ENCODE measurements around the gene SLAMF6. TPM values are rescaled to one million over a fixed set of nuclear protein-coding genes. Genes with fewer than 3 reads are reported as not detected.
"Not testable (repeated sequence)": the region's sequence is repeated elsewhere in the genome, so short reads cannot be mapped to it uniquely, and the experiment has no call there.

The SLAMF6 gene
- total and polyA plus RNA-seq, 4 donors, result 0.73 to 2.4 (median 2.1) TPM

DNA sequence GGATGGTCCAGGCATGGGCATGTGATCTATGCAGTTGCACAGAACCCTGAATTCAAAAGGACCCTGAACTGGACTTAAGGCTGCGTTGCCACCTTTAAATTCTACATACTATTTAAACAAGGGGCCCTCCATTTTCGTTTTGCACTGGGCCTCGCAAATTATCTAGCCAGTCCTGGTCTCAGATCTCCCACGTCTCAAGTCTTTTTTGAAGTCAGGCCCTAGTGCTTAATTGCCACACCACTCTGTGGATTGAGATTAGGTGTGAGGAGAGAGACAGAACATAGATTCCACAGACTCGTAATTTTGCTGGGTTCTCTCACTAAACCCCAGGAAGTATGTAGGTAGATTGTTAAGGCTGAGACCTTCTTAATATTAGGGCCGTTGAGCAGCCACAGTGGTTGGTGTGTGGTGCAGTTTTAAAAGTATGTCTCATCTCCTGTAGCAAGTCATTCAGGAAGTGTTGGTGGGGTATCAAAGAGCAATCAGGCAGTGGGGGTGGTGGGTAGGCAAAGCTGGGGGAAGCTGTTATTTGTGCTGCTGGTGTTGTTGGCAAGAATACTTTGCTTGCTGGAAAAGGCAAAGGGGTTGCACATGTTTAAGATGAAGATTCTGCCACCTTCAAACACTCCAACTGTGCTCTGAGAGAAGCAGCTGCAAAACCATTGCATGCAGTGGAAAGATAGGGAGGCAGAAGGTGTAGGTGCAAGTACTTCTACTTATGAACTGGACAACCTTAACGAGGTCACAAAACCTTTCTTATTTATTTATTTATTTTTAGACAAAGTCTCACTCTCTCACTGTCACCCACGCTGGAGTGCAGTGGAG lies 45.0 kb upstream of the SLAMF6 start:
- no peak for ATAC-seq (ENCODE audit: insufficient read depth, low FRiP score)
- Histone ChIP-seq H3K36me3 (ENCODE audit: control insufficient read depth in 4 of 4, insufficient read depth in 4 of 4, low read length in 4 of 4) (no peaks in the 10 kb centered on the region), H3K9ac (ENCODE audit: insufficient read depth in 1 of 2, low read length in 2 of 2) (no peak overlapping the region), H3K4me3 (no peak overlapping the region), H3K27ac (ENCODE audit: low read depth in 1 of 2, low read length in 1 of 2) (no peak overlapping the region), H3K4me1 (ENCODE audit: control insufficient read depth in 5 of 5, insufficient read depth in 5 of 5, low read length in 5 of 5) (peaks cover 0 to 36% (median 3%) of the 10 kb centered on the region in 5 donors), H3K9me3 (ENCODE audit: control insufficient read depth in 4 of 4, insufficient read depth in 3 of 4, low read length in 3 of 4) (peaks cover 0 to 4% (median 0%) of the 10 kb centered on the region in 4 donors), H3K27me3 (ENCODE audit: control insufficient read depth in 3 of 3, insufficient read depth in 3 of 3, low read length in 2 of 3) (peaks cover 0 to 2% (median 0%) of the 10 kb centered on the region in 3 donors)
- 36 to 41% methylated on average over 8 of the region's 8 CpGs for WGBS, 2 donors
- DNase-seq, result peak; percentile 17 to 63 (median 54)
- TF ChIP-seq, protein P1, sequence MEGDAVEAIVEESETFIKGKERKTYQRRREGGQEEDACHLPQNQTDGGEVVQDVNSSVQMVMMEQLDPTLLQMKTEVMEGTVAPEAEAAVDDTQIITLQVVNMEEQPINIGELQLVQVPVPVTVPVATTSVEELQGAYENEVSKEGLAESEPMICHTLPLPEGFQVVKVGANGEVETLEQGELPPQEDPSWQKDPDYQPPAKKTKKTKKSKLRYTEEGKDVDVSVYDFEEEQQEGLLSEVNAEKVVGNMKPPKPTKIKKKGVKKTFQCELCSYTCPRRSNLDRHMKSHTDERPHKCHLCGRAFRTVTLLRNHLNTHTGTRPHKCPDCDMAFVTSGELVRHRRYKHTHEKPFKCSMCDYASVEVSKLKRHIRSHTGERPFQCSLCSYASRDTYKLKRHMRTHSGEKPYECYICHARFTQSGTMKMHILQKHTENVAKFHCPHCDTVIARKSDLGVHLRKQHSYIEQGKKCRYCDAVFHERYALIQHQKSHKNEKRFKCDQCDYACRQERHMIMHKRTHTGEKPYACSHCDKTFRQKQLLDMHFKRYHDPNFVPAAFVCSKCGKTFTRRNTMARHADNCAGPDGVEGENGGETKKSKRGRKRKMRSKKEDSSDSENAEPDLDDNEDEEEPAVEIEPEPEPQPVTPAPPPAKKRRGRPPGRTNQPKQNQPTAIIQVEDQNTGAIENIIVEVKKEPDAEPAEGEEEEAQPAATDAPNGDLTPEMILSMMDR (IDR thresholded peaks at IDR 0.05; ENCODE audit: control extremely low read depth, extremely low read depth), result no peak

DNA sequence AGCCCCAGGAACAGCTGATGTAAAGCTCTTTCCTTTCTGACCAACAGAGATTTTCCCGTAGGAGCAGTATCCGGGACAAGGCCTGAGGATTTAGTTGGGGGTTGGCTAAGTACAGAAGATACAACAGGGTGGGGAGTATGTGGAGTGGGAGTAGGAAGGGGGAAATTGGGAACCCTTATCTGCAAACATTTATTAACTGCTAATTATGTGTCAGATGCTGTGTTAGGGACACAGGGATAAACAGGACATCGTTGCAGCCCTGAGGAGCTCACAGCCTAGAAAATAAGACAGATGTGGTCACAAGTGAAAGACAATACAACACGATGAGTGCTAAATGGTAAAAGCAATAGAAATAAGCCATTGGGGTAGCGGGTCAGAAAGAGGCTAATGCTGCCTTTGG lies 44.3 kb upstream of the SLAMF6 start:
- TF ChIP-seq, protein P1 (IDR thresholded peaks at IDR 0.05; ENCODE audit: control extremely low read depth, extremely low read depth), result no peak
- peaks cover 0 to 36% (median 3%) of the 10 kb centered on the region in 5 donors for H3K4me1 ChIP-seq (ENCODE audit: control insufficient read depth in 5 of 5, insufficient read depth in 5 of 5, low read length in 5 of 5)
- no peak for ATAC-seq (ENCODE audit: insufficient read depth, low FRiP score)
- DNase-seq, result peak; percentile 65 to 94 (median 94)
- H3K27me3 ChIP-seq (ENCODE audit: control insufficient read depth in 3 of 3, insufficient read depth in 3 of 3, low read length in 2 of 3), result peaks cover 0 to 2% (median 0%) of the 10 kb centered on the region in 3 donors
- H3K36me3 ChIP-seq (ENCODE audit: control insufficient read depth in 4 of 4, insufficient read depth in 4 of 4, low read length in 4 of 4), result no peaks in the 10 kb centered on the region
- H3K9me3 ChIP-seq (ENCODE audit: control insufficient read depth in 4 of 4, insufficient read depth in 3 of 4, low read length in 3 of 4), result peaks cover 0 to 4% (median 0%) of the 10 kb centered on the region in 4 donors
- H3K4me3 ChIP-seq, result no peak overlapping the region
- no peak overlapping the region for H3K27ac ChIP-seq (ENCODE audit: low read depth in 1 of 2, low read length in 1 of 2)
- 65 to 75% methylated on average over 5 of the region's 5 CpGs for WGBS, 2 donors
- H3K9ac ChIP-seq (ENCODE audit: insufficient read depth in 1 of 2, low read length in 2 of 2), result no peak overlapping the region

DNA sequence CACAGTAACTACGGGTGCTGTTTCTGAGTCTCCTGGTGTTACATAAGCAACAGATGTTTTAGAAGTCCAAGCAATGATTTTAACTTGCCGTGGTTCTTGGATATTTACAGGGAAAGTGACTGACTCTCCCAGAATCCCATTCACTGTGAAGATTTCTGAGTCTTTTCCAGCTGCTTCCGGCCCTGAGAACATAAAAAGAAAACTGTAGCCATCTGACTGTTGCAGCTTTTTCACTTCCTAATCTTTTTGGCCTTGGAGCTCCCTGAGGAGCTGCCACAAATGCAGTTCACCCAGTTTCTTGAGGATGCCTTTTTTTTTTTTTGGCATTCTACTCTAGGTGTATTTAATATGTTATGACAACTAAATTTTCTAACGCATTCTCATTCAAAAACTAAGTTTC lies 42.5 kb upstream of the SLAMF6 start:
- no peaks in the 10 kb centered on the region for H3K36me3 ChIP-seq (ENCODE audit: control insufficient read depth in 4 of 4, insufficient read depth in 4 of 4, low read length in 4 of 4)
- H3K4me1 ChIP-seq (ENCODE audit: control insufficient read depth in 5 of 5, insufficient read depth in 5 of 5, low read length in 5 of 5), result peaks cover 0 to 36% (median 3%) of the 10 kb centered on the region in 5 donors
- 67 to 70% methylated on average over 4 of the region's 4 CpGs for WGBS, 2 donors
- no peak overlapping the region for H3K27ac ChIP-seq (ENCODE audit: low read depth in 1 of 2, low read length in 1 of 2)
- peak overlapping the region in 1 of 2 donors; percentile 23 for H3K9ac ChIP-seq (ENCODE audit: insufficient read depth in 1 of 2, low read length in 2 of 2)
- ATAC-seq (ENCODE audit: insufficient read depth, low FRiP score), result no peak
- TF ChIP-seq, protein P1 (IDR thresholded peaks at IDR 0.05; ENCODE audit: control extremely low read depth, extremely low read depth), result no peak
- peaks cover 0 to 4% (median 0%) of the 10 kb centered on the region in 4 donors for H3K9me3 ChIP-seq (ENCODE audit: control insufficient read depth in 4 of 4, insufficient read depth in 3 of 4, low read length in 3 of 4)
- H3K4me3 ChIP-seq, result no peak overlapping the region
- H3K27me3 ChIP-seq (ENCODE audit: control insufficient read depth in 3 of 3, insufficient read depth in 3 of 3, low read length in 2 of 3), result peaks cover 0 to 2% (median 0%) of the 10 kb centered on the region in 3 donors
- DNase-seq, result peak in 2 of 3 donors; percentile 74 to 81

DNA sequence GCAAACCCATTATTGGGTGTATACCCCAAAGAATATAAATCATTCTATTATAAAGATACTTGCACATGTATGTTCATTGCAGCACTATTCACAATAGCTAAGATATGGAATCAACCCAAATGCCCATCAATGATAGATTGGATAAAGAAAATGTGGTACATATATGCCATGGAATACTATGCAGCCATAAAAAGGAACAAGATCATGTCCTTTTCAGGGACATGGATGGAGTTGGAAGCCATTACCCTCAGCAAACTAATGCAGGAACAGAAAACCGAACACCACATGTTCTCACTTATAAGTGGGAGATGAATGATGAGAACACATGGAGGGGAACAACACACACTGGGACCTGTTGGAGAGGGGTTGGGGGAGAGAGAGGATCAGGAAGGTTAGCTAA lies 40.2 kb upstream of the SLAMF6 start:
- not testable (repeated sequence) for H3K4me3 ChIP-seq; H3K9me3 ChIP-seq (ENCODE audit: control insufficient read depth in 4 of 4, insufficient read depth in 3 of 4, low read length in 3 of 4); H3K27me3 ChIP-seq (ENCODE audit: control insufficient read depth in 3 of 3, insufficient read depth in 3 of 3, low read length in 2 of 3); H3K27ac ChIP-seq (ENCODE audit: low read depth in 1 of 2, low read length in 1 of 2); ATAC-seq (ENCODE audit: insufficient read depth, low FRiP score); H3K9ac ChIP-seq (ENCODE audit: insufficient read depth in 1 of 2, low read length in 2 of 2); DNase-seq; H3K36me3 ChIP-seq (ENCODE audit: control insufficient read depth in 4 of 4, insufficient read depth in 4 of 4, low read length in 4 of 4)
- WGBS, 2 donors, result 79 to 92% methylated on average over 1 of the region's 1 CpG
- peaks cover 0 to 33% (median 3%) of the 10 kb centered on the region in 5 donors for H3K4me1 ChIP-seq (ENCODE audit: control insufficient read depth in 5 of 5, insufficient read depth in 5 of 5, low read length in 5 of 5)

DNA sequence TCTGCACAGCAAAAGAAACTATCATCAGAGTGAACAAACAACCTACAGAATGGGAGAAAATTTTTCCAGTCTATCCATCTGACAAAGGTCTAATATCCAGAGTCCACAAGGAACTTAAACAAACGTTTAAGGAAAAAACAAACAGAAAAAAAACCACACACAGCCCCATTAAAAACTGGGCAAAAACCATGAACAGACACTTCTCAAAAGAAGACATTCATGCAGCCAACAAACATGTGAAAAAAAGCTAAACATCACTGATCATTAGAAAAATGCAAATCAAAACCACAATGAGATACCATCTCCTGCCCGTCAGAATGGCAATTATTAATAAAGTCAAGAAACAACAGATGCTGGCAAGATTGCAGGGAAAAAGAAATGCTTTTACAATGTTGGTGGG lies 39.7 kb upstream of the SLAMF6 start:
- not testable (repeated sequence) for H3K27ac ChIP-seq (ENCODE audit: low read depth in 1 of 2, low read length in 1 of 2); ATAC-seq (ENCODE audit: insufficient read depth, low FRiP score); H3K9me3 ChIP-seq (ENCODE audit: control insufficient read depth in 4 of 4, insufficient read depth in 3 of 4, low read length in 3 of 4); DNase-seq; H3K9ac ChIP-seq (ENCODE audit: insufficient read depth in 1 of 2, low read length in 2 of 2); H3K36me3 ChIP-seq (ENCODE audit: control insufficient read depth in 4 of 4, insufficient read depth in 4 of 4, low read length in 4 of 4); H3K4me3 ChIP-seq; H3K27me3 ChIP-seq (ENCODE audit: control insufficient read depth in 3 of 3, insufficient read depth in 3 of 3, low read length in 2 of 3)
- peaks cover 0 to 28% (median 0%) of the 10 kb centered on the region in 5 donors for H3K4me1 ChIP-seq (ENCODE audit: control insufficient read depth in 5 of 5, insufficient read depth in 5 of 5, low read length in 5 of 5)
- WGBS, 2 donors, result 79 to 87% methylated on average over 2 of the region's 2 CpGs
